GM21367 (cell line): Measurements from ENCODE around the gene BRAT1.

ENCODE experiments used
- ATAC-seq: cut with Tn5 transposase; IDR thresholded peaks from one replicate; pipeline ENCODE4 v1.9.1; 2021; ENCODE audit not compliant: unreplicated experiment

Gene BRAT1

GRCh38 chr7:2514473-2515423, 40.6 kb downstream of the BRAT1 start:
- no peak for ATAC-seq

- ATAC-seq = no peak
Measured at GRCh38 chr7:2513702-2514101, 41.6 kb downstream of the BRAT1 start.

GRCh38 chr7:2512713-2513112, 42.6 kb downstream of the BRAT1 start:
- no peak for ATAC-seq

GRCh38 chr7:2512179-2512661, 43.1 kb downstream of the BRAT1 start:
- no peak for ATAC-seq

- no peak for ATAC-seq
Measured at GRCh38 chr7:2511769-2512168, 43.6 kb downstream of the BRAT1 start.

GRCh38 chr7:2510909-2511768, 44.2 kb downstream of the BRAT1 start:
- no peak for ATAC-seq

- ATAC-seq = no peak
Measured at GRCh38 chr7:2510130-2510776, 45.1 kb downstream of the BRAT1 start.

GRCh38 chr7:2509298-2509906, 45.9 kb downstream of the BRAT1 start:
- ATAC-seq = no peak

GRCh38 chr7:2508327-2509215, 46.8 kb downstream of the BRAT1 start:
- no peak for ATAC-seq

GRCh38 chr7:2507917-2508306, 47.4 kb downstream of the BRAT1 start:
- no peak for ATAC-seq

GRCh38 chr7:2507208-2507916, 48.0 kb downstream of the BRAT1 start:
- no peak for ATAC-seq

- ATAC-seq = no peak
Measured at GRCh38 chr7:2505401-2505800, 49.9 kb downstream of the BRAT1 start.

- ATAC-seq = no peak
Measured at GRCh38 chr7:2504889-2505375, 50.4 kb downstream of the BRAT1 start.

- ATAC-seq = no peak
Measured at GRCh38 chr7:2504128-2504888, 51.0 kb downstream of the BRAT1 start.

GRCh38 chr7:2503056-2503941, 52.0 kb downstream of the BRAT1 start:
- ATAC-seq = no peak

- ATAC-seq = no peak
Measured at GRCh38 chr7:2502647-2502966, 52.7 kb downstream of the BRAT1 start.

- ATAC-seq = no peak
Measured at GRCh38 chr7:2501947-2502646, 53.2 kb downstream of the BRAT1 start.
